Lung (tissue), 12 donors: ENCODE results near the gene POLD2. TPM values are rescaled to one million over a fixed set of nuclear protein-coding genes. Genes with fewer than 3 reads are reported as not detected.
A peak's percentile ranks its signal among the peaks of the same experiment; 100 is the strongest.

ENCODE experiments used
- ATAC-seq: fragments of 200-7000 bp; cut with Tn5 transposase; one replicate; pipeline ENCODE4 v1.9.1; 2020; ENCODE audit warnings: moderate number of reproducible peaks; ENCODE audit not compliant: insufficient read depth, low FRiP score
- DNase-seq, 3 donors: peaks; one replicate each; pipeline ENCODE4 v3.0.0-alpha.2; 2013 to 2017
- H3K27ac ChIP-seq, 2 donors: one replicate each; pipeline ENCODE4 v1.5.1; 2013; ENCODE audit warnings: mild to moderate bottlenecking in 2 of 2, moderate library complexity in 2 of 2, control low read depth in 1 of 2, inconsistent platforms in 1 of 2, low read depth in 1 of 2, low read length in 1 of 2
- H3K27me3 ChIP-seq, 3 donors: one replicate each; pipeline ENCODE4 v1.5.1; 2013; ENCODE audit warnings: low read length in 2 of 3; ENCODE audit not compliant: control insufficient read depth in 3 of 3, insufficient read depth in 3 of 3
- H3K36me3 ChIP-seq, 4 donors: one replicate each; pipeline ENCODE4 v1.5.1; 2013; ENCODE audit warnings: low read length in 4 of 4, mild to moderate bottlenecking in 1 of 4, moderate library complexity in 1 of 4; ENCODE audit not compliant: control insufficient read depth in 4 of 4, insufficient read depth in 4 of 4
- H3K4me1 ChIP-seq, 5 donors: one replicate each; pipeline ENCODE4 v1.5.1; 2013; ENCODE audit warnings: low read length in 5 of 5, mild to moderate bottlenecking in 2 of 5, moderate library complexity in 1 of 5; ENCODE audit not compliant: control insufficient read depth in 5 of 5, insufficient read depth in 5 of 5
- H3K4me3 ChIP-seq: one replicate; pipeline ENCODE4 v1.5.1; 2013; ENCODE audit warnings: mild to moderate bottlenecking, control low read depth, moderate library complexity
- H3K9ac ChIP-seq, 2 donors: one replicate each; pipeline ENCODE4 v1.5.1; 2013; ENCODE audit warnings: low read length in 2 of 2, control low read depth in 1 of 2; ENCODE audit not compliant: insufficient read depth in 1 of 2
- H3K9me3 ChIP-seq, 4 donors: one replicate each; pipeline ENCODE4 v1.5.1; 2013; ENCODE audit warnings: low read length in 3 of 4, mild to moderate bottlenecking in 1 of 4, moderate library complexity in 1 of 4; ENCODE audit not compliant: control insufficient read depth in 4 of 4, insufficient read depth in 3 of 4
- WGBS, 2 donors: extraction: QIAGEN DNeasy Blood & Tissue Kit; methylation state at CpG; one replicate each; pipeline ENCODE4 v1.1.7; 2013; 5-methylcytosine and 5-hydroxymethylcytosine counted together
- polyA plus RNA-seq, 2 donors: library from polyadenylated mRNA; stranded (reverse); fragments of 200-250 nt; gene quantifications; one replicate each; pipeline ENCODE4 v1.2.1, GENCODE V29; 2013
- total RNA-seq, 2 donors: library from RNA; depleted of rRNA in 1 of 2; stranded (reverse); fragments of >200 nt in 1 of 2; gene quantifications; one replicate each; pipeline ENCODE4 v1.2.1, GENCODE V29; 2014 to 2021
- TF ChIP-seq, protein P1 (sequence below): IDR thresholded peaks from 2 replicates; pipeline ENCODE4 v1.5.1; 2012; ENCODE audit warnings: mild to moderate bottlenecking; ENCODE audit errors: control extremely low read depth, extremely low read depth
- donor health status: control.
- donor health status: control.
- donor health status: Bipolar disorder and iron deficiency.
- donor health status: healthy.
- donor health status: DM: yes; HTN: yes; CAD: no.

POLD2 gene
- total and polyA plus RNA-seq, 4 donors = 48.8 to 90.7 (median 71.3) TPM

DNA sequence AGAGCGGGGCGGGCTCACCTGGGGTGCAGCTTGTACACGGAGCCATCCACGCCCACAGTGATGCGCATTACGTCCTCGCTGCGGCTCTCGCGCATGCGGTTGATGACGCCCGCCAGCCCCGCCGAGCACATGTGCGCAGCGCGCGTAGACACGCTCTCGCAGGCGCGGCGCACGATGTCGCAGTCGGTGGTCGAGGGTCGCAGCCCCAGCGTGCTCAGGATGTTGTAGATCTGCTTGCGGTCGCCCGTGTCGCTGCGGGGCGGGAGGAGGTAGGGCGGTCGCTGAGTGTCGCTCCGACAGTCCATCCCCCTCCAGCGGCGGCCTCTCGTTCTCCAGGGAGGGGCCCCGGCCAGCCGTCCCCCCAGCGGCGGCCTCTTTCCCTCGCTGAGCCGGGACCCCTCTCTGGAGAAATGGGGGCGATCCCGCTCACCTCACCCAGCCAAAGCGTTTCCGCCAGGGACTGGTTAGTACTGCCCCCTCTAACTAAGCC is 22.2 kb upstream of the POLD2 start:
- 9 to 12% methylated on average over 53 of the region's 53 CpGs for WGBS, 2 donors
- no peak for ATAC-seq

DNA sequence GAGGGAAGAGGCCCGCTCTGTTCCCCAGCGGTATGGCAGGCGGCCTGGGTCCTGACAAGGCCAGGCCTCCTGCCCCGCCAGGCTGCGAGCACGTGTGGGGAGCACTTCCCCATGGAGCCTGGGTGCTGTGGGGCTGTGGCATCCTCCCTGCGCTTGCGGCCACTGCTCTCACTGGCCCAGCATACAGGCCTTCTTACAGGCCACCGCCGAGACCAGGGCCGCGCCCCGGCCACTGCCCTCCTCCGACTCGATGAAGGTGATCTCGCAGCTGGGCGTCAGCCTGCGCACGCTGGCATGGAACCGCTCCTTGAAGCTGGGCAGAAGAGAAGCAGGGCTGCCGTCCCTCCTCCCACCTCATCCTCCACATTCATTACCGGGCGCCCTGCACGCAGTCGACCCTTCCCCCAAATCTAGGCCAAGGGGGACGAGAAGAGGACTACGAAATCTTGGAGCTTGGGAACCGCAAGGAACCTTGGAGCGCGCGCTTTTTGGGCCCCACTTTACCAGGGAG is 21.7 kb upstream of the POLD2 start:
- no peaks in the 10 kb centered on the region for H3K36me3 ChIP-seq
- no peaks in the 10 kb centered on the region for H3K9me3 ChIP-seq
- TF ChIP-seq, protein P1, sequence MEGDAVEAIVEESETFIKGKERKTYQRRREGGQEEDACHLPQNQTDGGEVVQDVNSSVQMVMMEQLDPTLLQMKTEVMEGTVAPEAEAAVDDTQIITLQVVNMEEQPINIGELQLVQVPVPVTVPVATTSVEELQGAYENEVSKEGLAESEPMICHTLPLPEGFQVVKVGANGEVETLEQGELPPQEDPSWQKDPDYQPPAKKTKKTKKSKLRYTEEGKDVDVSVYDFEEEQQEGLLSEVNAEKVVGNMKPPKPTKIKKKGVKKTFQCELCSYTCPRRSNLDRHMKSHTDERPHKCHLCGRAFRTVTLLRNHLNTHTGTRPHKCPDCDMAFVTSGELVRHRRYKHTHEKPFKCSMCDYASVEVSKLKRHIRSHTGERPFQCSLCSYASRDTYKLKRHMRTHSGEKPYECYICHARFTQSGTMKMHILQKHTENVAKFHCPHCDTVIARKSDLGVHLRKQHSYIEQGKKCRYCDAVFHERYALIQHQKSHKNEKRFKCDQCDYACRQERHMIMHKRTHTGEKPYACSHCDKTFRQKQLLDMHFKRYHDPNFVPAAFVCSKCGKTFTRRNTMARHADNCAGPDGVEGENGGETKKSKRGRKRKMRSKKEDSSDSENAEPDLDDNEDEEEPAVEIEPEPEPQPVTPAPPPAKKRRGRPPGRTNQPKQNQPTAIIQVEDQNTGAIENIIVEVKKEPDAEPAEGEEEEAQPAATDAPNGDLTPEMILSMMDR = no peak
- H3K27ac ChIP-seq = no peak overlapping the region
- H3K9ac ChIP-seq = no peak overlapping the region
- 63 to 68% methylated on average over 31 of the region's 31 CpGs for WGBS, 2 donors
- H3K4me1 ChIP-seq = peaks cover 2 to 43% (median 22%) of the 10 kb centered on the region in 5 donors
- H3K27me3 ChIP-seq = peaks cover 0 to 17% (median 0%) of the 10 kb centered on the region in 3 donors
- ATAC-seq (no peak), DNase-seq (no peak)
- H3K4me3 ChIP-seq = no peak overlapping the region

More for the DNA sequence above, 22.2 kb upstream of the POLD2 start:
- Histone ChIP-seq H3K36me3 (no peaks in the 10 kb centered on the region), H3K4me3 (peak overlapping the region; percentile 20), H3K27me3 (peaks cover 0 to 17% (median 0%) of the 10 kb centered on the region in 3 donors), H3K9ac (no peak overlapping the region), H3K27ac (no peak overlapping the region), H3K4me1 (peaks cover 2 to 48% (median 27%) of the 10 kb centered on the region in 5 donors), H3K9me3 (no peaks in the 10 kb centered on the region)
- TF ChIP-seq, protein P1 = no peak
- DNase-seq = peak; percentile 39 to 49 (median 45)

DNA sequence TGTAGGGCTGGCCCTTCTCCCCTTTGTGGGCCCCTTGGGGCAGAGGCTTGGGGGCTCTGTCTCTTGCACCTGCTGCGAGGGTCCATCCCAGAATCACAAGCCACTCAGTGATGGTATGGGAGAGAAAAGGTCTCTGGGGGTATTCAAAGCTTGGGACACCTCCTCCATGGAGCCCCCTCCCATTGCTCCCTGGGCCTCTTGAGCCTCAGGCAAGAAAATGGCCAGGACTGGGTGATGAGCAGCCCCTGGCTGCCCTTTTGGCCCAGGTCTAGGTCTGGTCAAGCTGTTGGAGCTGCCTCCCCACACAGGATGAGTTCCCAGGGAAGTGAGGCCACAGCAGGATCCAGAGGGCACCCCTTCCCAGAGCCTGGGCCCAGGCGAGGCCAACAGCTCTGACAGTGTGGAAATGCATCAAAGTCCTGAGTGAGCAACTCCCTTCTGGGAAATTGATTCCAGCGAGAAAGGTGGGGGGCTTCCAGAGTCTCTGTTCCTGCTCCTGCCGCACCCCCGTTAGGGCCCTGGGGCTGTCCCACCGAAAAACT is 21.1 kb upstream of the POLD2 start:
- Histone ChIP-seq H3K9ac (no peak overlapping the region), H3K27ac (no peak overlapping the region), H3K9me3 (no peaks in the 10 kb centered on the region), H3K36me3 (no peaks in the 10 kb centered on the region), H3K4me1 (peaks cover 2 to 38% (median 17%) of the 10 kb centered on the region in 5 donors), H3K4me3 (no peak overlapping the region), H3K27me3 (peaks cover 0 to 17% (median 0%) of the 10 kb centered on the region in 3 donors)
- DNase-seq = peak in 1 of 3 donors; percentile 14
- WGBS, 2 donors = 92 to 94% methylated on average over 6 of the region's 6 CpGs
- ATAC-seq = no peak
- TF ChIP-seq, protein P1 = no peak
